ENCODE results near the gene MAML2.

MAML2 gene
- 36.4 to 76.1 (median 56.6) reads per million in 4 experiments for total RNA-seq

GRCh38 chr11:96342961-96343711 lies at the start of gene MAML2:
Gene MAML2, minus strand, starts transcription at chr11:96343195. Its CDS starts 1,300 bp downstream, at chr11:96341895.
- DNase-seq, result peak; percentile 82

DNA sequence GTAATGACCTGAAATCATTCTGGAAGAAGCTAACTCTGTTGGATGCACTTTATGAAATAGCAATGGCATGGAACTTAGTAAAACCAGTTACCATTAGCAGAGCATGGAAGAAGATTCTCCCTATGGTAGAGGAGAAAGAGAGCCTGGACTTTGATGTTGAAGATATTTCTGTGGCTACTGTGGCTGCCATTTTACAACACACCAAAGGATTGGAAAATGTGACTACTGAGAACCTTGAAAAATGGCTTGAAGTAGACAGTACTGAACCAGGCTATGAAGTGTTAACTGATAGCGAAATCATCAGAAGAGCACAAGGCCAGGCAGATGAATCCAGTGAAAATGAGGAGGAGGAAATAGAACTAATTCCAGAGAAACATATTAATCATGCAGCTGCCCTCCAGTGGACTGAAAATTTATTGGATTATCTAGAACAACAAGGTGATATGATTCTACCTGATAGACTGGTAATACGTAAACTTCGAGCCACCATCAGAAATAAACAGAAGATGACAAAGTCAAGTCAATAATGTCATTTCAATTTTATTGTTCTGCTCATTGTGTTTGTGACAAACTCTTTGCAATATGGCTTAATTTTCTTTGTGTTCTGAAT lies 48.8 kb upstream of the MAML2 start:
- no peak for DNase-seq

GRCh38 chr11:96390488-96390792 lies 47.4 kb upstream of the MAML2 start:
- DNase-seq, result no peak

- DNase-seq, result peak; percentile 96
Measured at GRCh38 chr11:96389720-96390487, 46.9 kb upstream of the MAML2 start, which contains the start of the genes CCDC82 and JRKL. Gene CCDC82, minus strand, starts transcription at chr11:96389912. Its CDS starts 5,165 bp downstream, at chr11:96384747. Gene JRKL, plus strand, starts transcription at chr11:96390013. Its CDS starts 637 bp downstream, at chr11:96390650.

- DNase-seq, result peak; percentile 76
Measured at GRCh38 chr11:96388891-96389719, 46.1 kb upstream of the MAML2 start.

DNA sequence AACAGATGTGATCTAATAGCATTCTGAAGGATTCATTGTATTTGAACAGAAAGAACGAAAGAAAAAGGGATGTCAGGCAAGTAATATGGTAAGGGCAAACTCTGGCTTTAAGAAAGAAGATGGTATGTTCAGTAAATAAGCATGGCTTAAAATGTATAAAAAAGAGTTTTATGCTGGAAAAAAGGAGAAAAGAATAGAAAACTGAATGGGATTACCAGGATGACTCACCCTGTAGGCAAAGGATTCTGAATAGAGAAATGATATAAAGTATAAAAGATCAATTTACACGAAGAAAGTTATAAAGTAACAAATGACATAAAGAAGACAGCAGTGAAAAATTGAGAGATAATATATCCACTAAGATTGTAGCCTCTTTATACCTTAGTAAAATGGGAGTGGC lies 42.2 kb upstream of the MAML2 start:
- DNase-seq, result no peak

DNA sequence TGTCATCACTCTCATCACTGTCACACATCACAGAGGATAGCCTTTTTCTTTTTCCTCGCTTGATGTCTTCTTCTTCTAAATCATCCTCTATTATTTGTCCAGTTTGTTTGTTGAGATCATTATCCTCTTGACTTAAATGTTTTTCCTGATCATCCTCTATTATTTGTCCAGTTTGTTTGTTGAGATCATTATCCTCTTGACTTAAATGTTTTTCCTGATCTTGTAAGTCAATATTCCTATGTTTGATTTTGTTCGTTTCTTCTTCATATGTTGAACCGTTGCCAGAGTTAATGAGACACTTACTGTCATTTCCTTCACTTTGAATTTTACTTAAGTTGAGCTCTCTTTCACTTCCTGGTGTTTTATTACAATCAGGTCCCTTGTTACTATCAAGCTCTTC lies 41.2 kb upstream of the MAML2 start:
- DNase-seq, result no peak

GRCh38 chr11:96376796-96377195 lies 33.8 kb upstream of the MAML2 start:
- DNase-seq, result no peak

GRCh38 chr11:96373826-96374225 lies 30.8 kb upstream of the MAML2 start:
- DNase-seq, result no peak

DNA sequence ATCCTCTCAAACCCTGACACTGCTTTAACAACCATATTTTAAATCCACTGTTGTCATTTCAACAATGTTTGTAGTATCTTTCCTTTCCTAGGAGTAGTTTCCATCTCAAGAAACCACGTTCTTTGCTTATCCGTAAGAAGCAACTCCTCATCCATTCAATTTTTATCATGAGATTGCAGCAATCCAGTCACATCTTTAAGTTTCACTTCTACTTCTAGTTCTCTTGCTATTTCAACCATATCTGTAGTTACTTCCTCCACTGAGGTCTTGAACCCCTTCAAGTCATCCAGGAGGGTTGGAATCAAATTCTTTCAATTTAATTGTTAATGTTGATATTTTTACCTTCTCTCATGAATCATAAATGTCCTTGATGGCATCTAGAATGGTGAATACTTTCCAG lies 24.3 kb upstream of the MAML2 start:
- DNase-seq, result no peak

GRCh38 chr11:96366024-96366423 lies 23.0 kb upstream of the MAML2 start:
- no peak for DNase-seq

DNA sequence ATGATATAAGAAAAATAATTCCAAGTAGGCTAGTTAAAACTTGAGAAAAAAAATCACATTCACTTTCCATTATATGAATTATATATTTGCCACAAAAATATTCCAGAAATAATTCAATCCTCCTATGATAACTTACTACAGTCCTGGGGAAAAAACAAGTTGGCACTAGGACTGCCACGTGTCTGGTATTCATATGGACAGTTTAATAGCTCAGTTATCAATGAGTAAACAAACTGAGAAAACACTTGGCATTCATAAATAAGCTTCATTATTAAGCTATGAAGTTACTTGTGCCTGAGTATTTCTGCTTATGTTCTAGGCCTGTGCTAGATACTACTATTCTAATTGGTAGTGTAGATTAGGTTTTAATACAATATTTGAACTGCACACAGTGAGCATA lies 22.5 kb upstream of the MAML2 start:
- no peak for DNase-seq

- DNase-seq, result no peak
Measured at GRCh38 chr11:96361778-96362177, 18.8 kb upstream of the MAML2 start.

- DNase-seq, result no peak
Measured at GRCh38 chr11:96358321-96358720, 15.3 kb upstream of the MAML2 start.

- no peak for DNase-seq
Measured at GRCh38 chr11:96357794-96358193, 14.8 kb upstream of the MAML2 start.

DNA sequence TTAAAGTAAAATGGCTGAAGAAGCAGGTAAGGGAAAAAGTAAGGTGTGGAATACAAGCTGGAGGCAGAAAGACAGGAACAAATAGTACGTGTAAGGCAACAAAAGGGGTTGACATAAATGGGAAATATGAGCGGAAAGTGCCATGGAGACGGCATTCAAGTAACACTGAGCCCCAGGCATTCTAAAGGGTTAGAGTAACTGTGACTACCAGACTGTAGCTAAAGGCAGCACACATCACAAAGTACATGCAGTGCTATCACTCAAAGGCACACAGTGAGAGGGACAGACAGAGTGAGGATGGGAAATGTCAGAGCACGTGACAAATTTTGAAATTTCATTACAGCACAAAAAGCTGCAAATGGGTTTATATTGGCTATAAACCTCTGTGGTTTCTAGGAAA lies 13.9 kb upstream of the MAML2 start:
- DNase-seq, result no peak

DNA sequence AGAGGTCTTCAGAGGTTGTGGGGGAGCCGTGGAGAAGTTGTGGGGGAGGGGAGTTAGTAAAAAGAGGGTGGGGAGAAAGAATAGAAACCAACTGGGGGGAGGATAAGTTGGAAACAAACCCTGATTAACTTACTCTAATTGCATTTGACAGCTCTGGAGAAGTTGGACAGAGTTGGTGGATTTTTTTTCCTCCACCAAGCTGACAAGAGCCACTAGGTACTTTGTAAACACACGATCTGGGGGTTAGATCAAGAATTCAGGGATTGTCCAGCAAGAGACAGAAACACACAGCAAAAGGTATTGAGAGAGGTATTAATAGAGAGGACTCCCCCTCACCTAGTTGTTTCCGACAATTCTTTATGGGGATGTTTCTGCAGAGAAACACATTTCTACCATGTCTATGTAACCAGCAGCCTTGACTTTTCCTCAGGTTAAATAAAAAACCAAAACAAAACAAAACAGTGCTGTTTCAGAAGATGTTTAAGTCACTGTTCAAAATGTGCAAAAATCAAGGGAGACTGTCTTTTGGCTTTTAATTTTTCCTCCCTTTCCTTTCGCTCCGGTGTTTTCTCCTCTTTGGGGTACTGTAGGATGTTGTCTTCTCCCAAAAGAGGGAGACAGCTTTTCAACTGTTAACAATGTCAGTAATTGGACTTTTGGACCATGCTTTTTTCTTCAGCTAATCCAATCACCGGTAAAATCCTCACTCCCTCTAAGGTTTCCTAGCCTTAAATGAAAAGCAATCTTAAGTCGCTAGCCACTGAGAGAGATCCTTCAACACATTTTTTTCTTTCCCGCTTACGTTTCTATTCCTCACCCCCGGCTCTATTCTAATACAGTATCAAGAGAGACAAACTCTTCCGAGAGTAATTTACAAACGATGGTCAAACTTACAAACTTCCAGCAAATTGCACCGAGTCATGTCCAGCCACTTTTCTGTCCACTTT lies 708 bp downstream of the MAML2 start:
- no peak for DNase-seq

- DNase-seq, result peak; percentile 65
Measured at GRCh38 chr11:96341211-96342013, 1.6 kb downstream of the MAML2 start.

DNA sequence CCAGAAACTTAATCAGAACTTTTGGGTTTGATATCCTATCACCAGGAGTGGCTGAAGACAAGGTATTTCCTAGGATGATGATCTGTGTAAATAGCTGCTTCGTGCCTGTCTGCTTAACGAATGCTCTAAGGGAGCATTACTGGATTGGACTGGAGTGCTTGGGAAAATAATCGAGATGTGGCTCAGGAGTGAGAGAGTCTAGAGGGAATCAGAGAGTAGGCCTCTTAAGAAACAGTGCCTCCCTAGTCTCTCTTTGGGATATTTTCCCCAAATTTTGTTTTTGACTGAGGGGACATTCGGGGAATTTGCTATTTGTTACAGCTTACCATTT lies 2.5 kb downstream of the MAML2 start:
- DNase-seq, result no peak

GRCh38 chr11:96339706-96340554 lies 3.1 kb downstream of the MAML2 start:
- no peak for DNase-seq

Measured in effector CD8-positive, alpha-beta T cell (primary cell).